GM19438 (cell line): ENCODE data around the gene ABL1.

Source experiments
- ATAC-seq: cut with Tn5 transposase; IDR thresholded peaks from one replicate; pipeline ENCODE4 v1.9.1; 2021; ENCODE audit warnings: low read depth; ENCODE audit not compliant: unreplicated experiment

Gene ABL1

GRCh38 chr9:130870491-130871381 lies 35.7 kb downstream of the ABL1 start:
- ATAC-seq: no peak

GRCh38 chr9:130871395-130872062 lies 36.5 kb downstream of the ABL1 start:
- no peak for ATAC-seq

GRCh38 chr9:130872093-130872492 lies 37.0 kb downstream of the ABL1 start:
- ATAC-seq: no peak

DNA sequence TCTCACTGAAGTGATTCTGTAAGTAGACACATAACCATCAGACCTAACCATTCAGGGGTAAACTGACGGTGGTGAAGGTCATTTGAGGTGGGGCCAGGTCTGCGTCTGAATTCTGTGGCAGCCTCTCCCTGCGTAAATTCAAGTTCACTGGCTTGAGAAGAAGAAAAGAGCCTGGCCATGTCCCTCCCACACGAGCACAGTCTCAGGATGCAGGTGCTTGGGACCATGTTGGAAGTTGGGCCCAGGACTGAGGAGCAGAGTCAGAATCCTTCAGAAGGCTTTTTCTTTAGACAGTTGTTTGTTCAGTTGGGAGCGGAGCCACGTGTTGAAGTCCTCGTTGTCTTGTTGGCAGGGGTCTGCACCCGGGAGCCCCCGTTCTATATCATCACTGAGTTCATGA lies 37.5 kb downstream of the ABL1 start:
- ATAC-seq: no peak

- ATAC-seq: no peak
Observed at GRCh38 chr9:130872912-130873503, 38.0 kb downstream of the ABL1 start.

GRCh38 chr9:130873966-130874365 lies 38.9 kb downstream of the ABL1 start:
- ATAC-seq: no peak

DNA sequence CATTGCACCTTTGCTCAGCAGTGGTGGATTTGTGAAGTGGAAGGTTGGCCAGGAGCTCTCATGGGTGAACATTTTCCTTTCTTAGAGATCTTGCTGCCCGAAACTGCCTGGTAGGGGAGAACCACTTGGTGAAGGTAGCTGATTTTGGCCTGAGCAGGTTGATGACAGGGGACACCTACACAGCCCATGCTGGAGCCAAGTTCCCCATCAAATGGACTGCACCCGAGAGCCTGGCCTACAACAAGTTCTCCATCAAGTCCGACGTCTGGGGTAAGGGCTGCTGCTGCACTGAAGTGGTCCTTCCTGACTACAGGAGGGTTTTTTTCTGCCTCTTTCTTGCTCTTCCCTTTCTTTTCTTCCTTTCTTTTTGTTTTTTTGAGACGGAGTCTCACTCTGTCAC lies 39.7 kb downstream of the ABL1 start:
- ATAC-seq: no peak

- ATAC-seq: no peak
Observed at GRCh38 chr9:130877300-130877699, 42.2 kb downstream of the ABL1 start.

DNA sequence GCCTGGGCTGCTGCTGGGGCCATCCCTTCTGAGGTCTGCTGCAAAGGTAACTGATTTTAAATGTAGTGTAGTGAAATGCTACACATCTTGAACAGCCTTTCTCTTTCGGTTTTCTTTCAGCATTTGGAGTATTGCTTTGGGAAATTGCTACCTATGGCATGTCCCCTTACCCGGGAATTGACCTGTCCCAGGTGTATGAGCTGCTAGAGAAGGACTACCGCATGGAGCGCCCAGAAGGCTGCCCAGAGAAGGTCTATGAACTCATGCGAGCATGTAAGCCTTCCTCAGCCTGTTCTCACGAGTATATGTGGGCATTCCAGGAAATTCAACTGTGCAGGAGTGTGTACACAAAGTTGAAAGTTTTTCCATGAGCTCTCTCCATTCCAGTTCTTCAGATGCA lies 43.2 kb downstream of the ABL1 start:
- ATAC-seq: no peak

DNA sequence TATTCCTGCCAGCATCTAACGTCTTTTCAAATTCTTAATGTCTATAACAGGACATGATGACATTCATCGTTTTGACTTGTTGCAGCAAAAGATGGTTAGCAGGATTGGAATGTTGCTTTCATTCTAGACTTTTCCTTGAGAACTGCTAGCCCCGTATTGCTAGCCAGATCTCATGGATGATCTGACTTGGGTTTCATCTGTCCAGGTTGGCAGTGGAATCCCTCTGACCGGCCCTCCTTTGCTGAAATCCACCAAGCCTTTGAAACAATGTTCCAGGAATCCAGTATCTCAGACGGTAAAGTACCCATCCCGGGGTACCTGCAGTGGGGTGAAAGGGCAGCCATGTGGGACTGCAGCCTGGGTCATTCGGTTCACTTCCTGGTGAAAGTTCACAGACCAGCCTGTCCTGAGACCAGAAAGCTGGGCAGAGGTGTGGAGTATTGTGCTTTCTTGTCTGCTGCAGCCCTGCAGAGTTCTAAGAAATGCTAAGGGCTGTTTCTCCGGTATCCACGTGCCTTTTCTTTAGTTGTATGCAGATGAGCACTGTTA lies 44.9 kb downstream of the ABL1 start:
- no peak for ATAC-seq

DNA sequence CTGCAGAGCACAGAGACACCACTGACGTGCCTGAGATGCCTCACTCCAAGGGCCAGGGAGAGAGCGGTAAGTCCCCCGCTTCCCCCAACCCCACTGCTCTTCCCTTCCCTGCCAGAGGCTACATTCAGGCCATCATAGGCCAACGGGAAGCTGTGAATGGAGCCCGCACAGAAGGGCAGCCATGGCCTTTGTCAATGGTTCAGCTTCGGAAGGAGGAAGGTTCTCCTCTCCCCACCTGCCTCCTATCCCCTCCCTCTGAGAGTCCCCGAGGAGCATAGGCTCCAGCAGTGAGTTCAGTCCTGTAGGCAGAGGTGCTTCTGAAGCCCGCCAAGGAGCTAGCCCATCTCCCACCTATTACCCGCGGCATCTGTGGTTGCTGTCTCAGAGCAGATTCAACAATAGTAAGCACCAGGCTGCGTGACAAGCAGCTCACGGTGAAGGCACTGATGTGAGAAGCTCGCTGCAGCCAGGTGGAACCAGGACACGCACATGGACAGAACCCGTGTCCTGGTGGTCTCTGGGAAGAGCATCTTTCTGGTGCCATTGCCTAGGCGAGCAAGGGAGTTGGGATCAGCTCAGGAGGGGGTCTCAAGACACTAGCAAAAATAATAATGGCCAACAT lies 45.7 kb downstream of the ABL1 start:
- ATAC-seq: no peak

DNA sequence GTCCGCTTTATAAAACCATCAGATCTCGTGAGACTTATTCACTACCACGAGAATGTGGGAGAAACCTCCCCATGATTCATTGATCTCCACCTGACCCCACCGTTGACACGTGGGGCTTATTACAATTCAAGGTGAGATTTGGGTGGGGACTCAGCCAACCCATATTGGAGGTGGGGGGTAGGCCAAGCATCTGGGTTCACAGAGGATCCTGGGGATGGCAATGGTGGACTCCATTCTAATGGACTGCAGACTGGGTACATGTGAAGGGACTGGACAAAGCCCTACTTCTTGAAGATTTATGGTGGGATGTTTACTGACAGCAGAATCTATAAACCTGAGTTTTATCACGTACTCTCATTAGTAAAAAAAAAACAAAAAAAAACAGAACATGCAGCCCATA lies 46.5 kb downstream of the ABL1 start:
- no peak for ATAC-seq

DNA sequence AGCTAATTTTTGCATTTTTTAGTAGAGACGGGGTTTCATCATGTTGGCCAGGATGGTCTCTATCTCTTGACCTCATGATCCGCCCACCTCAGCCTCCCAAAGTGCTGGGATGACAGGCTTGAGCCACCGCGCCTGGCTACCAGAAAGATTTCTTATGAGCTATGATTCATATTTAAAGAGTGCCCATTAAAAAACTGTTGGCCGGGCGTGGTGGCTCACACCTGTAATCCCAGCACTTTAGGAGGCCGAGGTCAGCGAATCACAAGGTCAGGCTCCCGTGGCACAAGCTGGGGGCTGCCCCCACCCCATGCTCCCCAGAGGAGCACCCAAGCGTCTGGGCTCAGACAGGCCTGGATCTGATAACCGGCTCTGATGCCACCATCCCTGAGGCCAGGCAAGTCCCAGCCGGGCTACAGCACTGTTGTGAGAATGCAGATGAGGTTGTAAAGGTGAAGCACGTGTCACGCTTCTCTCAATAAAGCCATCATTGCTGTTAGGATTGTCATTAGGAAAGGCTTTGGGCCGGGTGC lies 47.7 kb downstream of the ABL1 start:
- ATAC-seq: no peak

GRCh38 chr9:130883479-130883878 lies 48.4 kb downstream of the ABL1 start:
- no peak for ATAC-seq

DNA sequence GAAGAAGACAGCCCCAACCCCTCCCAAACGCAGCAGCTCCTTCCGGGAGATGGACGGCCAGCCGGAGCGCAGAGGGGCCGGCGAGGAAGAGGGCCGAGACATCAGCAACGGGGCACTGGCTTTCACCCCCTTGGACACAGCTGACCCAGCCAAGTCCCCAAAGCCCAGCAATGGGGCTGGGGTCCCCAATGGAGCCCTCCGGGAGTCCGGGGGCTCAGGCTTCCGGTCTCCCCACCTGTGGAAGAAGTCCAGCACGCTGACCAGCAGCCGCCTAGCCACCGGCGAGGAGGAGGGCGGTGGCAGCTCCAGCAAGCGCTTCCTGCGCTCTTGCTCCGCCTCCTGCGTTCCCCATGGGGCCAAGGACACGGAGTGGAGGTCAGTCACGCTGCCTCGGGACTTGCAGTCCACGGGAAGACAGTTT lies 49.1 kb downstream of the ABL1 start:
- ATAC-seq: no peak

DNA sequence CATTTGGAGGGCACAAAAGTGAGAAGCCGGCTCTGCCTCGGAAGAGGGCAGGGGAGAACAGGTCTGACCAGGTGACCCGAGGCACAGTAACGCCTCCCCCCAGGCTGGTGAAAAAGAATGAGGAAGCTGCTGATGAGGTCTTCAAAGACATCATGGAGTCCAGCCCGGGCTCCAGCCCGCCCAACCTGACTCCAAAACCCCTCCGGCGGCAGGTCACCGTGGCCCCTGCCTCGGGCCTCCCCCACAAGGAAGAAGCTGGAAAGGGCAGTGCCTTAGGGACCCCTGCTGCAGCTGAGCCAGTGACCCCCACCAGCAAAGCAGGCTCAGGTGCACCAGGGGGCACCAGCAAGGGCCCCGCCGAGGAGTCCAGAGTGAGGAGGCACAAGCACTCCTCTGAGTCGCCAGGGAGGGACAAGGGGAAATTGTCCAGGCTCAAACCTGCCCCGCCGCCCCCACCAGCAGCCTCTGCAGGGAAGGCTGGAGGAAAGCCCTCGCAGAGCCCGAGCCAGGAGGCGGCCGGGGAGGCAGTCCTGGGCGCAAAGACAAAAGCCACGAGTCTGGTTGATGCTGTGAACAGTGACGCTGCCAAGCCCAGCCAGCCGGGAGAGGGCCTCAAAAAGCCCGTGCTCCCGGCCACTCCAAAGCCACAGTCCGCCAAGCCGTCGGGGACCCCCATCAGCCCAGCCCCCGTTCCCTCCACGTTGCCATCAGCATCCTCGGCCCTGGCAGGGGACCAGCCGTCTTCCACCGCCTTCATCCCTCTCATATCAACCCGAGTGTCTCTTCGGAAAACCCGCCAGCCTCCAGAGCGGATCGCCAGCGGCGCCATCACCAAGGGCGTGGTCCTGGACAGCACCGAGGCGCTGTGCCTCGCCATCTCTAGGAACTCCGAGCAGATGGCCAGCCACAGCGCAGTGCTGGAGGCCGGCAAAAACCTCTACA lies 49.8 kb downstream of the ABL1 start:
- ATAC-seq: no peak

DNA sequence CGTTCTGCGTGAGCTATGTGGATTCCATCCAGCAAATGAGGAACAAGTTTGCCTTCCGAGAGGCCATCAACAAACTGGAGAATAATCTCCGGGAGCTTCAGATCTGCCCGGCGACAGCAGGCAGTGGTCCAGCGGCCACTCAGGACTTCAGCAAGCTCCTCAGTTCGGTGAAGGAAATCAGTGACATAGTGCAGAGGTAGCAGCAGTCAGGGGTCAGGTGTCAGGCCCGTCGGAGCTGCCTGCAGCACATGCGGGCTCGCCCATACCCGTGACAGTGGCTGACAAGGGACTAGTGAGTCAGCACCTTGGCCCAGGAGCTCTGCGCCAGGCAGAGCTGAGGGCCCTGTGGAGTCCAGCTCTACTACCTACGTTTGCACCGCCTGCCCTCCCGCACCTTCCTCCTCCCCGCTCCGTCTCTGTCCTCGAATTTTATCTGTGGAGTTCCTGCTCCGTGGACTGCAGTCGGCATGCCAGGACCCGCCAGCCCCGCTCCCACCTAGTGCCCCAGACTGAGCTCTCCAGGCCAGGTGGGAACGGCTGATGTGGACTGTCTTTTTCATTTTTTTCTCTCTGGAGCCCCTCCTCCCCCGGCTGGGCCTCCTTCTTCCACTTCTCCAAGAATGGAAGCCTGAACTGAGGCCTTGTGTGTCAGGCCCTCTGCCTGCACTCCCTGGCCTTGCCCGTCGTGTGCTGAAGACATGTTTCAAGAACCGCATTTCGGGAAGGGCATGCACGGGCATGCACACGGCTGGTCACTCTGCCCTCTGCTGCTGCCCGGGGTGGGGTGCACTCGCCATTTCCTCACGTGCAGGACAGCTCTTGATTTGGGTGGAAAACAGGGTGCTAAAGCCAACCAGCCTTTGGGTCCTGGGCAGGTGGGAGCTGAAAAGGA lies 50.7 kb downstream of the ABL1 start:
- ATAC-seq: no peak

DNA sequence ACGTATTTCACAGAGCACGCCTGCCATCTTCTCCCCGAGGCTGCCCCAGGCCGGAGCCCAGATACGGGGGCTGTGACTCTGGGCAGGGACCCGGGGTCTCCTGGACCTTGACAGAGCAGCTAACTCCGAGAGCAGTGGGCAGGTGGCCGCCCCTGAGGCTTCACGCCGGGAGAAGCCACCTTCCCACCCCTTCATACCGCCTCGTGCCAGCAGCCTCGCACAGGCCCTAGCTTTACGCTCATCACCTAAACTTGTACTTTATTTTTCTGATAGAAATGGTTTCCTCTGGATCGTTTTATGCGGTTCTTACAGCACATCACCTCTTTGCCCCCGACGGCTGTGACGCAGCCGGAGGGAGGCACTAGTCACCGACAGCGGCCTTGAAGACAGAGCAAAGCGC lies 51.9 kb downstream of the ABL1 start:
- ATAC-seq: no peak
